OCI-LY7 (cell line): Measurements from ENCODE around the gene KLC1. TPM values are rescaled to one million over a fixed set of nuclear protein-coding genes. Genes with fewer than 3 reads are reported as not detected.

ENCODE experiments used
- BruUV-seq: library from RNA; stranded (reverse); fragments of 400-500 nt; replicated peaks from 2 replicates; lab custom pipeline; 2021; lab: Mats Ljungman, UMichigan
- CTCF ChIA-PET: fragments of 300-600 bp; sonication (Branson Sonifier 250); formaldehyde crosslinking; loops from one replicate; lab custom pipeline; 2022; ENCODE audit warnings: antibody characterized with exemption; ENCODE audit not compliant: unreplicated experiment; lab: Charles Lee
- POLR2A ChIA-PET: fragments of 300-600 bp; sonication (Branson Sonifier 250); formaldehyde crosslinking; loops from one replicate; lab custom pipeline; 2022; ENCODE audit warnings: antibody characterized with exemption; lab: Charles Lee
- DNase-seq: peaks from one replicate; pipeline ENCODE4 v3.0.0-alpha.2; 2015; ENCODE audit warnings: low spot score
- H2AFZ ChIP-seq: fragments of 200-600 bp; sonication (generic), shearing (Covaris generic); 2 replicates; pipeline ENCODE4 v1.6.1; 2014; ENCODE audit warnings: mild to moderate bottlenecking, antibody characterized with exemption, low read length, moderate library complexity
- H3K27ac ChIP-seq: fragments of 200-600 bp; sonication (generic); 2 replicates; pipeline ENCODE4 v1.5.1; 2014; ENCODE audit warnings: mixed run types, low read depth, mild to moderate bottlenecking, moderate library complexity, low read length, inconsistent platforms; ENCODE audit not compliant: poor library complexity, severe bottlenecking
- H3K36me3 ChIP-seq: fragments of 200-600 bp; sonication (generic); 2 replicates; pipeline ENCODE4 v1.6.1; 2014; ENCODE audit warnings: mild to moderate bottlenecking, antibody characterized with exemption, low read length, moderate library complexity, mixed read lengths; ENCODE audit not compliant: insufficient read depth
- H3K4me1 ChIP-seq: fragments of 200-600 bp; sonication (generic); 2 replicates; pipeline ENCODE4 v1.5.1; 2014; ENCODE audit warnings: mild to moderate bottlenecking, low read length; ENCODE audit not compliant: insufficient read depth, poor library complexity, severe bottlenecking
- H3K4me2 ChIP-seq: fragments of 200-600 bp; sonication (generic); 2 replicates; pipeline ENCODE4 v1.6.1; 2014; ENCODE audit warnings: mild to moderate bottlenecking, low read length
- H3K4me3 ChIP-seq: fragments of 200-600 bp; sonication (generic); 2 replicates; pipeline ENCODE4 v1.5.1; 2014; ENCODE audit warnings: mild to moderate bottlenecking, low read depth, low read length; ENCODE audit not compliant: poor library complexity, severe bottlenecking
- H3K79me2 ChIP-seq: fragments of 200-600 bp; sonication (generic); 2 replicates; pipeline ENCODE4 v1.6.1; 2016; ENCODE audit warnings: low read depth, mild to moderate bottlenecking, low read length, moderate library complexity, mixed read lengths; ENCODE audit not compliant: insufficient read depth
- H3K9me2 ChIP-seq: fragments of 200-600 bp; sonication (generic); 2 replicates; pipeline ENCODE4 v1.6.1; 2016; ENCODE audit warnings: mild to moderate bottlenecking, low read length, mixed read lengths; ENCODE audit not compliant: insufficient read depth
- H3K9me3 ChIP-seq: fragments of 200-600 bp; sonication (generic); 2 replicates; pipeline ENCODE4 v1.6.1; 2014; ENCODE audit warnings: mild to moderate bottlenecking, mixed run types, low read length, mixed read lengths
- H4K20me1 ChIP-seq: fragments of 200-600 bp; sonication (generic); 2 replicates; pipeline ENCODE4 v1.6.1; 2014; ENCODE audit warnings: mild to moderate bottlenecking, antibody characterized with exemption, low read length, moderate library complexity, mixed read lengths; ENCODE audit not compliant: insufficient read depth
- CTCF ChIP-seq: fragments of 200-600 bp; sonication (generic); conservative IDR thresholded peaks from 2 replicates; pipeline ENCODE4 v1.5.1; 2014; ENCODE audit warnings: mild to moderate bottlenecking, antibody characterized with exemption, low read length, moderate library complexity, mixed read lengths
- EZH2phosphoT487 ChIP-seq: fragments of 200-600 bp; sonication (generic); IDR thresholded peaks from 2 replicates; pipeline ENCODE4 v1.6.1; 2018; ENCODE audit warnings: low read depth, borderline replicate concordance, mild to moderate bottlenecking, mixed run types, antibody characterized with exemption, low read length, moderate library complexity, mixed read lengths
- intact Hi-C: fragments of 100-400 bp; cut with micrococcal nuclease; formaldehyde crosslinking; loops from one replicate; pipeline ENCODE4 v1.10.0; 2022; ENCODE audit not compliant: unreplicated experiment
- total RNA-seq, 2 experiments: library from RNA; depleted of rRNA in 1 of 2; stranded (reverse); fragments of >200 nt in 1 of 2; shearing (Covaris generic) in 1 of 2; gene quantifications; 2 replicates each; pipeline ENCODE4 v1.2.3, GENCODE V29; 2014 to 2022

The KLC1 gene
- total RNA-seq, 2 experiments from 2014 or later: 147 to 157 TPM

GRCh38 chr14:103699261-103699661, 70.2 kb downstream of the KLC1 start:
- H3K4me1 ChIP-seq: peaks cover 84% of the 10 kb centered on the region
- H3K27ac ChIP-seq: peak overlapping the region; percentile 76
- no TSS peak for BruUV-seq
- peak overlapping the region; percentile 66 for H3K4me2 ChIP-seq
- no peaks in the 10 kb centered on the region for H3K79me2 ChIP-seq
- peak overlapping the region; percentile 8 for H3K4me3 ChIP-seq
- TF ChIP-seq EZH2phosphoT487 (no peak), CTCF (no peak)
- peaks cover 87% of the 10 kb centered on the region for H3K36me3 ChIP-seq
- H2AFZ ChIP-seq: no peak overlapping the region
- no peaks in the 10 kb centered on the region for H3K9me2 ChIP-seq
- H4K20me1 ChIP-seq: no peaks in the 10 kb centered on the region
- ChIA-PET POLR2A (interaction anchor here (0.5 to 1.8 kb wide), 6 partner anchors 8 to 108 kb away, joined by 3 to 10 read pairs (median 4); partner anchors contain the start of genes KLC1, XRCC3 and ZFYVE21), CTCF (interaction anchor here (0.6 kb wide), 2 partner anchors 107 to 128 kb away, joined by 3 read pairs; no protein-coding TSS in a partner anchor)
- DNase-seq: peak; percentile 71
- intact Hi-C loops: loop anchor here (2.0 kb wide), 1 partner anchor 16 kb away; the partner anchor contains the start of genes XRCC3 and ZFYVE21
- H3K9me3 ChIP-seq: no peaks in the 10 kb centered on the region

- H3K36me3 ChIP-seq: peaks cover 86% of the 10 kb centered on the region
- ChIA-PET CTCF (interaction anchor here (0.6 kb wide), 1 partner anchor 72 kb away, joined by 6 read pairs; no protein-coding TSS in a partner anchor), POLR2A (interaction anchor here (1.0 kb wide), 1 partner anchor 9 kb away, joined by 10 read pairs; no protein-coding TSS in a partner anchor)
- peak overlapping the region; percentile 76 for H3K27ac ChIP-seq
- no peaks in the 10 kb centered on the region for H3K79me2 ChIP-seq
- BruUV-seq: no TSS peak
- intact Hi-C loops: loop anchor here (2.0 kb wide), 1 partner anchor 15 kb away; the partner anchor contains the start of genes XRCC3 and ZFYVE21
- peak overlapping the region; percentile 66; the same call in 1 of the 2 replicates for H3K4me2 ChIP-seq
- H2AFZ ChIP-seq: no peak overlapping the region
- H3K9me3 ChIP-seq: no peaks in the 10 kb centered on the region
- no peaks in the 10 kb centered on the region for H4K20me1 ChIP-seq
- H3K9me2 ChIP-seq: no peaks in the 10 kb centered on the region
- no peak overlapping the region for H3K4me3 ChIP-seq
- no peak for TF ChIP-seq EZH2phosphoT487
- no peak for TF ChIP-seq CTCF
- DNase-seq: no peak
- H3K4me1 ChIP-seq: peaks cover 76% of the 10 kb centered on the region
Observed at GRCh38 chr14:103699901-103700752, 71.1 kb downstream of the KLC1 start.
